Adrenal gland (tissue), 5 donors: ENCODE measurements around the gene PAN3.

ENCODE experiments used
- CTCF ChIP-seq, 6 experiments: fragments of 450-650 bp in 4 of 6; fragments of 200-600 bp in 2 of 6; sonication (generic) in 1 of 6; IDR thresholded peaks; 1 replicate in 5 of 6; 2 replicates in 1 of 6; pipeline versions ENCODE4 v1.5.1 to v1.8.0; 2016 to 2021; ENCODE audit warnings: antibody characterized with exemption in 6 of 6, mild to moderate bottlenecking in 2 of 6, moderate library complexity in 1 of 6
- POLR2A ChIP-seq, 2 donors: fragments of 450-650 bp; IDR thresholded peaks; one replicate each; pipeline ENCODE4 v1.6.1; 2017; ENCODE audit warnings: antibody characterized with exemption in 2 of 2, mild to moderate bottlenecking in 2 of 2, moderate library complexity in 1 of 2
- donor health status: DM: no; HTN: no; CAD: no.

GRCh38 chr13:28337166-28338005 is 199.0 kb downstream of the PAN3 start:
- TF ChIP-seq CTCF (IDR thresholded peaks at IDR 0.05) (no peak), POLR2A (IDR thresholded peaks at IDR 0.05) (no peak)
